Kidney capillary endothelial cell (primary cell): Measurements from ENCODE around the gene HSBP1L1.

Experiments used
- DNase-seq: peaks from one replicate; pipeline ENCODE4 v3.0.0-alpha.2; 2018; ENCODE audit warnings: low spot score

The HSBP1L1 gene

GRCh38 chr18:79930020-79930642, 34.3 kb upstream of the HSBP1L1 start:
- peak; percentile 11 for DNase-seq

DNA sequence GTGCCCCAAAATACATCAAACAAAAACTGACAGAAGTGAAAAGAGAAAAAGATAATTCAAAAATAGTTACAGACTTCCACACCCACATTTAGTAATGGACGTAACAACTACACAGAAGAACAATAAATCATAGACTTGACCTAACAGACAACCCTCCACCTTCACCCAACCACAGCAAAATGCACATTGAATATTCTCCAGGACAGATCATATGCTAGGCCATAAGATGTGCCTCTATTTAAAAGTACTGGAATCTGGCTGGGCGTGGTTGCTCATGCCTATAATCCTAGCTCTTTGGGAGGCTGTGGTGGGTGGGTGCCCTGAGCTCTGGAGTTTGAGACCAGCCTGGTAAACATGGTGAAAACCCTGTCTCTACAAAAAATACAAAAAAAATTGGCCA, 33.0 kb upstream of the HSBP1L1 start:
- DNase-seq = no peak

- DNase-seq = no peak
Observed at GRCh38 chr18:79932907-79933306, 31.5 kb upstream of the HSBP1L1 start.

DNA sequence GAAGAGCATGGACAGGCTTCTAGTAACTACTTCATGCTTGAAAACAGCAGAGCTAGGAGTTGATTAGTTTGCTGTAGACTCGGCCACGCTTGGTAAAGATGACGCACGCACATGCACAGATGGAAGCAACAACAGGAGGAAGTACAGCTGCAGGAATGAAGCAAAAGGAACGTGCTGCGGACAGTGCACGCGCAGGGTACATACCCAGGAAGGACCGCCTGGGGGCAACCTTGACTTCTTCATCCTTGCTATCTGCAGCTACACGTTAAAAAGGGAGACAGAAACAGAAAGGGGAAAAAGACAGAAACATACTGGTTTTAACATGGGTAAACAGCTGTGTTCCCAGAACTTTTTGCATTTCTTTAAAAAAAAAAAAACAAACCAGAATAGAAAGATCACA, 30.7 kb upstream of the HSBP1L1 start:
- no peak for DNase-seq

- no peak for DNase-seq
Observed at GRCh38 chr18:79934311-79935097, 29.9 kb upstream of the HSBP1L1 start.

GRCh38 chr18:79935098-79935480, 29.4 kb upstream of the HSBP1L1 start:
- DNase-seq = no peak

- DNase-seq = no peak
Observed at GRCh38 chr18:79935499-79935898, 28.9 kb upstream of the HSBP1L1 start.

- no peak for DNase-seq
Observed at GRCh38 chr18:79935925-79936324, 28.5 kb upstream of the HSBP1L1 start.

- no peak for DNase-seq
Observed at GRCh38 chr18:79936641-79937040, 27.8 kb upstream of the HSBP1L1 start.

DNA sequence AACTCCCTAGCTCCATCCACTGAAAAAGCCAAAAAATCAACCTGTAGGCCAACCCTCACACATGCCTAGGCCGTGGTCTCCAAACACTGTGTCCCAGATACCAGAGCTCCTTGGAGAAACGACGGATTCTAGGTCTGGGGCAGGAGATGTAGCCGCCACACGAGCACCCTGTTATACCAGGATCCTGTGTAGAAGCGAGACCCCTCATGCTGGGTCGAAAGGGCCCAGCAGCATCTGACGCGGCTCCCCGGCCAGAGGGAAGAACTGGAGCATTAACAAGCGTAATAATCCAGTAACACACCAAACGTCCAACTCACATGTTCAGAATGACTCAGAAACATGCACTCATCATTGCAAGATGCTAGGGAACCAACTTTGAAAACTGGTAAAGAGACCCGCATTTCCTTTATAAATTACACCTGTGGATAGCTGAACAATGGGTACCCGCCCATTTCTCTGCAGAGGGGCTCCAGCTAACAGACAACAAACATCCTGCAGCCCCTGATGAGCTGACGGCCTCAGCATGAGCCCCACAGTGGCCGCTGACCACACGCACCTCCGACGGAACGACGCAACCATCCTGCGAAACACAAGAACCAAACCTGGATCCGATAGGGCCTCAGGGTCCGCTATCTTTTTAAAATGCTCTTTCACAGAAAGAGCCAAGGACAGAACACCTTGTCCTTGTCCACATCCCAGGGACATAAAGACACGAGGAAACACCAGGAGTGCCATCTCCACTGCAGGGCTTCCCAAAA, 27.2 kb upstream of the HSBP1L1 start:
- DNase-seq = no peak

GRCh38 chr18:79938196-79938595, 26.2 kb upstream of the HSBP1L1 start:
- no peak for DNase-seq

DNA sequence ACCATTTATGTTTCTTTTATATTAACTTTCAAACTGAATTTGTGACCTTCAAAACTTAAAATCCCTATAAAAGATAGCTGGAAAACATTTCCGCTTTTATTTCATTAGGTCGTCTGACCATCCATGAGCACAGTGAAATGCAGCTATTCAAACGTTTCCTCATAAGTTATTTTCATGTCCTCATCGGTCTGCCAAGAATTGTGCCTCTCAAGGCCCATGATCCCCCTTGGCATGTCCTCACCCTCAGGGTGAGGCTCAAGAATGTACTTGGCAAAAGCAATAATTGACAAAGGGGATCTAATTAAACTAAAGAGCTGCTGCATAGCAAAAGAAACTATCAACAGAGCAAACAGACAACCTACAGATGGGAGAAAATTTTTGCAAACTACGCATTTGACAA, 25.3 kb upstream of the HSBP1L1 start:
- no peak for DNase-seq

GRCh38 chr18:79940126-79940813, 24.2 kb upstream of the HSBP1L1 start:
- DNase-seq = no peak

GRCh38 chr18:79940814-79941472, 23.5 kb upstream of the HSBP1L1 start:
- no peak for DNase-seq

DNA sequence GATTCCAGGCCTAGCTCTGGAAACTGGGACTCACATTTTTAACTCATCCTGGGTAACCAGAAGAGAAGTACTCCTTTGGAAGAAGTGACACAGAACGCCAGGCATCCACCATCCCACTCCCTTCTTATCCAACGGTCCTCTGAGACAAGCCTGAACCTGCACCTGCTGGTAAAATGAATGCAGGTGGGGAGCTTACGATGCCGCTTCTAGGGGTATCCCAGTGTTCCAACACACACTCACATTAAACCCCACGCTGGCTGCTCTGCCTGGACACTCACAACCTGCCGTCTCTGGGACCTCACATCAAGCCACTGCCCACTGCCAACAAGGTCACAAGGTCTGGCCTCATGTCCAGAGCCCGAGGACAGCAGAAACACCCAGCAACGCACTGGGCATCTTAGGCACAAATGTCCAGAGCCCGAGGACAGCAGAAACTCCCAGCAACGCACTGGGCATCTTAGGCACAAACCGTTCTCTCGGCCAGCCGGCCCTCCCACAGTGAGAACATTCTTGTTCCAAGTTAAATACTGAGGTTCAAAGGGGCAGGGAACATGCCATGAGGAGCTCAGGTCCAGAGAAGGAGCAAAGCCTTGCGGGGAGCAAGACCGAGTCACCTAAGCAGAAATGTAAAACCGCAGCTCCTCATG, 22.8 kb upstream of the HSBP1L1 start:
- no peak for DNase-seq

- no peak for DNase-seq
Observed at GRCh38 chr18:79942211-79942610, 22.2 kb upstream of the HSBP1L1 start.

- DNase-seq = no peak
Observed at GRCh38 chr18:79942786-79943607, 21.4 kb upstream of the HSBP1L1 start.

GRCh38 chr18:79943608-79944125, 20.8 kb upstream of the HSBP1L1 start:
- DNase-seq = no peak

DNA sequence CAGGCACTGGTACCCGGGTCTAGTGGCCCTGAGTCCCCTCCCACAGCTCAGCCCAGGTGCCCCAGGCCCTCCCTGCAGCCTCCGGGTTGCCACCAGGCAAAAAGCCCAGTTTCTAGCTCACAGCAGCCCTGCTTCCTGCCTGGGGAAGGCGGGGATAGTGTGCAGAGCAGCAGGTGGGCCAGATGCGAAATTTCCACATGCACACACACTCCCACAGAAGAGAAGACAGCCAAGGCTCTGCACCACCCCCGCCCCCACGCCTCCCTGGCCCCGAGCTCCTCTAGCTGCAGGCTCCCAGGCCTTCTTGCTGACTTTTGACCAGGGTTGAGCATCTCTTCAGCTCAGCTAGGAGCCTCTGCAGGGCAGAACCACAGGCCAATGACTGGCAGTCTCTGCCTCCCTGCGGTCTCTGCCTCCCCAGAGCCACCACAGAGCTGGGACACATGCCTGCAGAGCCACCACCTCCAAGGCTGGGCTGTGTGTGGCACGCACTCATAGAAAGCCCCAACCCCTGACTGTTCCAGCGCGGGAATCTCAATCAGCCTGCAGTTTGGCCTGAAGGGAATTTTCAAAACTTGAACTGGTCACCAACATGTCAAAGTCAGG, 20.2 kb upstream of the HSBP1L1 start:
- DNase-seq = no peak

- no peak for DNase-seq
Observed at GRCh38 chr18:79944746-79945117, 19.7 kb upstream of the HSBP1L1 start.
